ENCODE measurements around the gene FAM222B. TPM values are rescaled to one million over a fixed set of nuclear protein-coding genes. Genes with fewer than 3 reads are reported as not detected.

FAM222B gene
- total RNA-seq, 4 donors from 2014 or later = 12.1 to 20.7 (median 17.8) TPM

DNA sequence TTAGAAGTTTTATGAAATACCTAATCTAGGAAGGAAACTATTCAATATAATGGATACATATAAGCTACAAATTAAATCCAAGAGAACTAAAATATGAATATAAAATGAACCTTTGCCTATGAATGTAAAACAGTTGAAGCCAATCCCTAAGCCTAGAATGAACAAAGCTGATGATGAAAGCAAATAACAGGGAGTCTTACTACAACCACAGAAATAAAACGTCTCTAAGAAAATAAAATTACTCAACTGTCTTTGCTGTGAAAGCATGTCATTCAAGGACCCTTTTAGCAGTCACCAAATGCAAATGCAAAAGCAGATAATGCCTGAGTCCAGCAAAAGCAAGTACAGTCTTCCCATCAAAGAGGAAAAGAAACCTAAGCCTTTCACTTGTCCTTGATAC lies 23.0 kb downstream of the FAM222B start:
- TF ChIP-seq POLR2AphosphoS5 (IDR thresholded peaks at IDR 0.05) (no peak), EP300 (IDR thresholded peaks at IDR 0.05) (no peak), POLR2A (IDR thresholded peaks at IDR 0.05) (no peak)
- TF ChIP-seq, protein P1, sequence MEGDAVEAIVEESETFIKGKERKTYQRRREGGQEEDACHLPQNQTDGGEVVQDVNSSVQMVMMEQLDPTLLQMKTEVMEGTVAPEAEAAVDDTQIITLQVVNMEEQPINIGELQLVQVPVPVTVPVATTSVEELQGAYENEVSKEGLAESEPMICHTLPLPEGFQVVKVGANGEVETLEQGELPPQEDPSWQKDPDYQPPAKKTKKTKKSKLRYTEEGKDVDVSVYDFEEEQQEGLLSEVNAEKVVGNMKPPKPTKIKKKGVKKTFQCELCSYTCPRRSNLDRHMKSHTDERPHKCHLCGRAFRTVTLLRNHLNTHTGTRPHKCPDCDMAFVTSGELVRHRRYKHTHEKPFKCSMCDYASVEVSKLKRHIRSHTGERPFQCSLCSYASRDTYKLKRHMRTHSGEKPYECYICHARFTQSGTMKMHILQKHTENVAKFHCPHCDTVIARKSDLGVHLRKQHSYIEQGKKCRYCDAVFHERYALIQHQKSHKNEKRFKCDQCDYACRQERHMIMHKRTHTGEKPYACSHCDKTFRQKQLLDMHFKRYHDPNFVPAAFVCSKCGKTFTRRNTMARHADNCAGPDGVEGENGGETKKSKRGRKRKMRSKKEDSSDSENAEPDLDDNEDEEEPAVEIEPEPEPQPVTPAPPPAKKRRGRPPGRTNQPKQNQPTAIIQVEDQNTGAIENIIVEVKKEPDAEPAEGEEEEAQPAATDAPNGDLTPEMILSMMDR (IDR thresholded peaks at IDR 0.05) = no peak
- DNase-seq (ENCODE audit: low spot score in 2 of 2) = no peak
- Histone ChIP-seq H3K9me3 (no peaks in the 10 kb centered on the region), H3K27ac (no peak overlapping the region), H3K4me1 (no peaks in the 10 kb centered on the region), H3K27me3 (no peaks in the 10 kb centered on the region), H3K4me3 (no peak overlapping the region), H3K36me3 (no peaks in the 10 kb centered on the region)
- WGBS = 46% methylated on average over 1 of the region's 1 CpG

DNA sequence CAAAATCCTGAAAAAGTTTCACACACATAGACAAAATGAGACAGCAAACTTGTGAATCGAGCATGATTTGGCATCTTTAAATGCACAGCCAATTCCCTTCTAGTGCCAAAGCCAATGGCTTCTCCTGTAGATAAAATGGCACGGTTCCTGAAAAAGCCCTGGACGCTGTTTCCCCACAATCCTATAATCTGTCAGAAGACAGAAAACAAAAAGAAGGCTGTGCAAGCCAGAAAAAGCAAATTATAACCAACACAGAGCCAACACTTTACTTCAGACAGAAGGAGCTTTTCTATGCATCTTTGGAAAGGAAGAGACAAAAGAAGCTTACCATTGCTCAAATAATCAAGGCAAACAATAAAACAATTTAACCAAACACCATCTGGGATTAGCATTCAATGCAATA lies 23.8 kb downstream of the FAM222B start:
- H3K4me3 ChIP-seq = no peak overlapping the region
- TF ChIP-seq POLR2A (IDR thresholded peaks at IDR 0.05) = no peak
- TF ChIP-seq POLR2AphosphoS5 (IDR thresholded peaks at IDR 0.05) = no peak
- no peak for TF ChIP-seq EP300 (IDR thresholded peaks at IDR 0.05)
- TF ChIP-seq, protein P1 (IDR thresholded peaks at IDR 0.05) = no peak
- H3K9me3 ChIP-seq = no peaks in the 10 kb centered on the region
- DNase-seq (ENCODE audit: low spot score in 2 of 2) = no peak
- H3K27ac ChIP-seq = no peak overlapping the region
- H3K4me1 ChIP-seq = no peaks in the 10 kb centered on the region
- 56% methylated on average over 3 of the region's 3 CpGs for WGBS
- no peaks in the 10 kb centered on the region for H3K27me3 ChIP-seq
- no peaks in the 10 kb centered on the region for H3K36me3 ChIP-seq

DNA sequence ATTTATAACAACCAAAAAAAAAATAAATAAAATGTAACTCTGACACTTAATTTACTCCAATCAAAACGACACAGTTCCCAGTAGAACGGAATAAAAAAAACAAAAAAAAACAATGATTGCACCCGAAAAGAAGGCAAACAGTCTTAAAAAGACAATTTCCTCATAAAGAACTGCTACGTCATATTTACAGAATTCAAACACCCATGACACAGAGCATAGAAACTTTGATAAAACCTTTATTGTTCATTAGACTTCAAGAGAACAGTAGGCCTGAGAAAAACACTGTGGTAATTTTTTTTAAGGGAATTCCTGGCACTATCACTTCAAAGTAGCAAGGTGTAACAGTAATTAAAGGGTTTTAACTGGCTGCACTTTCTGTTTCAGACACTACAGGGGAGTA lies 26.1 kb downstream of the FAM222B start:
- Histone ChIP-seq H3K27ac (no peak overlapping the region), H3K9me3 (no peaks in the 10 kb centered on the region), H3K4me1 (peaks cover 7% of the 10 kb centered on the region), H3K4me3 (no peak overlapping the region), H3K27me3 (no peaks in the 10 kb centered on the region), H3K36me3 (no peaks in the 10 kb centered on the region)
- DNase-seq (ENCODE audit: low spot score in 2 of 2) = no peak
- TF ChIP-seq POLR2A (IDR thresholded peaks at IDR 0.05) = no peak
- no peak for TF ChIP-seq EP300 (IDR thresholded peaks at IDR 0.05)
- no peak for TF ChIP-seq POLR2AphosphoS5 (IDR thresholded peaks at IDR 0.05)
- TF ChIP-seq, protein P1 (IDR thresholded peaks at IDR 0.05) = no peak
- WGBS = 86% methylated on average over 4 of the region's 4 CpGs

DNA sequence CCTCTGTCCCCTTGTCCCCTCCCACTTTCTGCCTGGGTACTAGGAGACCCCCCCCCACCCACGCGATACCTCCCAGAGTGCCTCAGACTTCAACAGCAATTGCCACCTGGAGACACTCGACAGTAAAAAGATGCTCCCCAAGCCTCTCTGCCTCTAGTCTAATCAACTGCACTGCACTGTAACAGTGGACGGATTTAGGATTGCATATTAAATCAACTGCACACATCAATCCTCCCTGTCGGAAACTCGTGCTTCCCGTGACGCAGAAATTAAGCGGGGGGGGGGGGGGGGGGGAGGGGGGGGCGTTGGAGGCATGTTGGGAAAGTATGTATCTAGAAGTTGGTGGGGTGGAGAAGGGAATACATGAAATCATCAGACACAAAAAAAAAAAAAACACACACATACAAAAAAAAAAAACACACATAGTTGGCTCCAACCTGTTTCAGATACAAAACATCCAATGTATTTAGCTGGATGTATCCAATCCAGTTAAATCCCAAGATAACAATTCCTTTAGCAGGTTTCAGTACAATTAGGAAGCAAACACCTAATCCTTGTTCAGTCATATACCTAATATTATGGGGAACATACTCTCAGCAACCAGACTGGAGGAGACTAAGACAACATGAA lies 29.7 kb downstream of the FAM222B start:
- TF ChIP-seq, protein P1 (IDR thresholded peaks at IDR 0.05) = no peak
- TF ChIP-seq POLR2AphosphoS5 (IDR thresholded peaks at IDR 0.05) = no peak
- no peak for TF ChIP-seq EP300 (IDR thresholded peaks at IDR 0.05)
- TF ChIP-seq POLR2A (IDR thresholded peaks at IDR 0.05) = no peak
- no peak for DNase-seq (ENCODE audit: low spot score in 2 of 2)
- 1% methylated on average over 10 of the region's 10 CpGs for WGBS
- no peaks in the 10 kb centered on the region for H3K36me3 ChIP-seq
- H3K4me1 ChIP-seq = peaks cover 44% of the 10 kb centered on the region
- peak overlapping the region; percentile 94 for H3K4me3 ChIP-seq
- H3K27me3 ChIP-seq = no peaks in the 10 kb centered on the region
- H3K27ac ChIP-seq = peak overlapping the region; percentile 95
- no peaks in the 10 kb centered on the region for H3K9me3 ChIP-seq

DNA sequence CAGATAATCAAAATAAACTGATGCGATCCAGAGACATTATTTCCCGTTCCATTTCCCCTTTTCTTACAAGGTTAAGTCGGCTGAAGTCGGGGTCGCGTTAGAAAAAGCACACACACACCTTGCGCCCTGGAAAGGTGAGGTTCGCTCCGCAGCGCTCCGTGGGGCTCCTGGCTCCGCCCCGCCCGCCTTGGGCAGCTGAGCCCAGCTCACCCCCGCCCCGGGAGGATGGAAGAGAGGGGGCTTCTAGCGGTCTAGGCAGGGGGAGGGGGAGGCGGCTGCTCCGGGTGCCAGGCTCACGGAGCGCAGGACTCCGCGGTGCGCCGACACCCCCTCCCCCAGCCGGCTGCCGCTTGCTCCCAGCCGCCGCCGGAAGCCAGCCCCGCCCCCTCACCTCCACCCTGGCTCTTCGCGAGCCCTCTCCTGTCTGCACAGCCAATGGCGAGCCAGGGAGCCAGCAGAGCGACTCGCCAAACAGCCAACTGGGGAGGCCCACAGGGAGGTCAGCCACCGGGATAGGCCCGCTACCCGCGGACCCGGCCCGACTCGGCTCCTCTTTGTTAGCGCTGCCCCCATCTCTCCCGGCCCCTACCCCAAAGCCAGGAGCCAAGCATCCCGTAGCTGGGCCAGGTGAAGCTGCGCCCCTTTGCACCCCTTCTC lies 30.4 kb downstream of the FAM222B start:
- Histone ChIP-seq H3K36me3 (no peaks in the 10 kb centered on the region), H3K4me1 (peaks cover 50% of the 10 kb centered on the region), H3K4me3 (peak overlapping the region; percentile 94), H3K27me3 (no peaks in the 10 kb centered on the region), H3K27ac (peak overlapping the region; percentile 95), H3K9me3 (no peaks in the 10 kb centered on the region)
- no peak for TF ChIP-seq EP300 (IDR thresholded peaks at IDR 0.05)
- TF ChIP-seq, protein P1 (IDR thresholded peaks at IDR 0.05) = no peak
- no peak for TF ChIP-seq POLR2AphosphoS5 (IDR thresholded peaks at IDR 0.05)
- TF ChIP-seq POLR2A (IDR thresholded peaks at IDR 0.05) = no peak
- DNase-seq (ENCODE audit: low spot score in 2 of 2) = peak; percentile 98
- WGBS = under 1% methylated on average over 25 of the region's 47 CpGs

All from suprapubic skin (tissue), 4 donors.